ENCODE measurements around the gene DNAJC6. TPM values are rescaled to one million over a fixed set of nuclear protein-coding genes. Genes with fewer than 3 reads are reported as not detected.

The DNAJC6 gene
- total RNA-seq, 6 experiments from 2014 or later, result 0.46 to 2.9 (median 1.2) TPM

DNA sequence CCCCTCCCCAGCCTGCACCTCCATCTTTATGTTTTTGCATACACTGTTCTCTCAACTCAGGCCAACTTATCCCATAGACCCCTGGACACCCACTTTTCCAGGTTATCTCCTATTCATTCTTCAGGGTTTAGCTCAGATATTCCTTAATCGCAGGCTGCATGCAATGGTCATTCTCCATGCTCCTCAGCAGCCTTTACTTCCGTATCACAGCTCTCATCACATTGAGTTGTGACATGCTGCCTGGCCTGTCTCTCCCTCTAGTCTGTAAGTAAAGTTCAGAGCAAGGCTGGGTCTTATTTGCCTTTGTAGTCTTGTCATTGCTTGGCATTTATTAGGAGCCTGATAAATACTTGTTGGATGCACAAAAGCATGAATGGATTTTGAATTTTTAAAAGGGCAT, 6.9 kb downstream of the DNAJC6 start:
- H3K27ac ChIP-seq, result no peak overlapping the region
- TF ChIP-seq POLR2A (IDR thresholded peaks at IDR 0.05), result no peak
- TF ChIP-seq, protein P1, sequence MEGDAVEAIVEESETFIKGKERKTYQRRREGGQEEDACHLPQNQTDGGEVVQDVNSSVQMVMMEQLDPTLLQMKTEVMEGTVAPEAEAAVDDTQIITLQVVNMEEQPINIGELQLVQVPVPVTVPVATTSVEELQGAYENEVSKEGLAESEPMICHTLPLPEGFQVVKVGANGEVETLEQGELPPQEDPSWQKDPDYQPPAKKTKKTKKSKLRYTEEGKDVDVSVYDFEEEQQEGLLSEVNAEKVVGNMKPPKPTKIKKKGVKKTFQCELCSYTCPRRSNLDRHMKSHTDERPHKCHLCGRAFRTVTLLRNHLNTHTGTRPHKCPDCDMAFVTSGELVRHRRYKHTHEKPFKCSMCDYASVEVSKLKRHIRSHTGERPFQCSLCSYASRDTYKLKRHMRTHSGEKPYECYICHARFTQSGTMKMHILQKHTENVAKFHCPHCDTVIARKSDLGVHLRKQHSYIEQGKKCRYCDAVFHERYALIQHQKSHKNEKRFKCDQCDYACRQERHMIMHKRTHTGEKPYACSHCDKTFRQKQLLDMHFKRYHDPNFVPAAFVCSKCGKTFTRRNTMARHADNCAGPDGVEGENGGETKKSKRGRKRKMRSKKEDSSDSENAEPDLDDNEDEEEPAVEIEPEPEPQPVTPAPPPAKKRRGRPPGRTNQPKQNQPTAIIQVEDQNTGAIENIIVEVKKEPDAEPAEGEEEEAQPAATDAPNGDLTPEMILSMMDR (IDR thresholded peaks at IDR 0.05), result no peak
- no peaks in the 10 kb centered on the region for H3K27me3 ChIP-seq
- DNase-seq, result no peak
- no peaks in the 10 kb centered on the region for H3K4me1 ChIP-seq
- intact Hi-C loops (cut with DNase I), result no loop called here
- 91% methylated on average over 2 of the region's 2 CpGs for WGBS (ENCODE audit: insufficient coverage, low coverage, low lambda C conversion rate, missing lambda C conversion rate)
- no peaks in the 10 kb centered on the region for H3K36me3 ChIP-seq
- ATAC-seq, result no peak
- H3K4me3 ChIP-seq, result no peak overlapping the region
- H3K9me3 ChIP-seq, result no peaks in the 10 kb centered on the region

DNA sequence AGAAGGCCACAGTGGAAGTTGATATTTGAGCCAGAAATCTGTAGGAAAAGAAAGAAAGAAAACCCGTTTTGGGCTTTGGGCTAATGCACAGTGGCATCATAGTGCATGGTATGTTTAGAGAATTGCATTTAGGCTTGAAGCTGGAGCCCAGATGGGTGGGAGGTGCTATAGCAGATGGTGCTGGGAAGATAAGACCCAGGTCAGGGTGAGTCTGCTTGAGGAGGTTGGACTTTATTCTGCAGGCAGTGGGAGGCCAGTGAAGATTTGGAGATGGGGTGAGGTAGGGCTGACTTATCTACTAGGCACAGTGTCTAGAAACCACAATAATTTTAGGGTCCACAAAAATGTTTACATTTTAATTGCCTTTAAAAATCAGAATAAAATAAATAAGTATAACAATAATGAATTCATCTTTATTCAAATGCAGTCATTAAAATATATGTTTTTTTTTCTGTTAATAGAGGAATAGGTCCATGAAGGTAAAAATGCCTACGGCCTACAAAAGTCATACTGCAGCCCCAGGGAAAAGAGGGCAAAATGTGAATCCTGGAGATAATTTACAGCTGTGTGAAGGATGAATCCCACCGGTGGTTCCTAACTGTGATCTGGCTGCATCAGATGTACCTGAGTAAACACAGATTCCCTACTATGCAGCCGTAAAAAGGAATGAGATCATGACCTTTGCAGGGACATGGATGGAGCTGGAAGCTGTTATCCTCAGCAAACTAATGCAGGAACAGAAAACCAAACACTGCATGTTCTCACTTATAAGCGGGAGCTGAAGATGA, 8.7 kb downstream of the DNAJC6 start:
- TF ChIP-seq, protein P1 (IDR thresholded peaks at IDR 0.05), result no peak
- TF ChIP-seq POLR2A (IDR thresholded peaks at IDR 0.05), result no peak
- 62% methylated on average over 5 of the region's 5 CpGs for WGBS (ENCODE audit: insufficient coverage, low coverage, low lambda C conversion rate, missing lambda C conversion rate)
- no peak overlapping the region for H3K27ac ChIP-seq
- H3K4me1 ChIP-seq, result no peaks in the 10 kb centered on the region
- intact Hi-C loops (cut with DNase I), result no loop called here
- H3K27me3 ChIP-seq, result no peaks in the 10 kb centered on the region
- no peaks in the 10 kb centered on the region for H3K9me3 ChIP-seq
- H3K36me3 ChIP-seq, result no peaks in the 10 kb centered on the region
- no peak overlapping the region for H3K4me3 ChIP-seq
- DNase-seq (no peak), ATAC-seq (no peak)

DNA sequence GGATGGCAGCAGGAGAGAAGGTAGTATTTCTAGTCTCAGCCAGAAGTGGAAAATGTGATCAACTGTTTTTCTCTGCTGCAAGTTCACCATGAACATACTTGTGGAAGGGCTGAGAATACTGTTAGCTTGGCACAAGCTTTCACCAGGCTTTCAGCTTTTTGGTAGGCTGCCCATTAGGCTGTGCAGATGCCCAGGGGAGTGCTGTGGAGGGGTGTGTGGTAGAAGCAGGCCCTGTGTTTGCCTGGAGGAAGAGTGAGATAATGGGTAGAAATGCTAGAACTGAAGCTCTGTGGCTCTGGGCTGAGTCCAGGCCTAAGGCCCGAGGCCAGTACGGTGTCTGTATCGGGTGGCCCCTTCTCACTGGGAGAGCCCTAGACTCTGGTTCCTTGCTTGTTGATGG, 9.8 kb downstream of the DNAJC6 start:
- Histone ChIP-seq H3K27ac (no peak overlapping the region), H3K9me3 (no peaks in the 10 kb centered on the region), H3K36me3 (no peaks in the 10 kb centered on the region), H3K4me1 (no peaks in the 10 kb centered on the region), H3K4me3 (no peak overlapping the region), H3K27me3 (no peaks in the 10 kb centered on the region)
- WGBS (ENCODE audit: insufficient coverage, low coverage, low lambda C conversion rate, missing lambda C conversion rate), result 87% methylated on average over 3 of the region's 3 CpGs
- intact Hi-C loops (cut with DNase I), result no loop called here
- ATAC-seq, result no peak
- TF ChIP-seq, protein P1 (IDR thresholded peaks at IDR 0.05), result no peak
- TF ChIP-seq POLR2A (IDR thresholded peaks at IDR 0.05), result no peak
- no peak for DNase-seq

DNA sequence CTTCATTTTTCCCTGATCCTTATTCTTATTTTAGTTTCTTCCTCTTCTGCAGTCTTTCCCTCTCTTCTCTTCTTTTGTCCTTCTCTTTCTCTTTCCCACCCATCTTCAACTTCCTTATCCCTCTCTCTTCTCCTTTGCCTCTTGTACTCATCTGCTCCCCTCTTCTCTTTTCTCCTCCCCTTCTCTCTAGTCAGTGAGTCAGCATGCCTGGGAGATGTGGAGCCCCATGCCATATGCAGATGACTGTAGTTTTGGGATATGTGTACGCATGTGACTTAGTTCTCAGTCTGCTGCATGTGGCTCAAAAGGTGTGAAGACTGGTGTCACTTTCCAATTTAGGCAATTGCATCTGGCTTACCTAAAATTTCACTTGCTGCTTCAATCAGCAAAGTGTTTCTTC, 10.4 kb downstream of the DNAJC6 start:
- TF ChIP-seq POLR2A (IDR thresholded peaks at IDR 0.05), result no peak
- TF ChIP-seq, protein P1 (IDR thresholded peaks at IDR 0.05), result no peak
- ATAC-seq (no peak), DNase-seq (no peak)
- Histone ChIP-seq H3K27ac (no peak overlapping the region), H3K36me3 (no peaks in the 10 kb centered on the region), H3K4me1 (no peaks in the 10 kb centered on the region), H3K4me3 (no peak overlapping the region), H3K9me3 (no peaks in the 10 kb centered on the region), H3K27me3 (no peaks in the 10 kb centered on the region)
- WGBS (ENCODE audit: insufficient coverage, low coverage, low lambda C conversion rate, missing lambda C conversion rate), result 60% methylated on average over 1 of the region's 1 CpG
- intact Hi-C loops (cut with DNase I), result no loop called here
